GM18511 (cell line): ENCODE data around the gene RAB34.
"Not testable (repeated sequence)": the region's sequence is repeated elsewhere in the genome, so short reads cannot be mapped to it uniquely, and the experiment has no call there.

ENCODE experiments used
- ATAC-seq: cut with Tn5 transposase; IDR thresholded peaks from one replicate; pipeline ENCODE4 v1.9.1; 2021; ENCODE audit warnings: mild to moderate bottlenecking, moderate library complexity; ENCODE audit not compliant: unreplicated experiment

RAB34 gene

DNA sequence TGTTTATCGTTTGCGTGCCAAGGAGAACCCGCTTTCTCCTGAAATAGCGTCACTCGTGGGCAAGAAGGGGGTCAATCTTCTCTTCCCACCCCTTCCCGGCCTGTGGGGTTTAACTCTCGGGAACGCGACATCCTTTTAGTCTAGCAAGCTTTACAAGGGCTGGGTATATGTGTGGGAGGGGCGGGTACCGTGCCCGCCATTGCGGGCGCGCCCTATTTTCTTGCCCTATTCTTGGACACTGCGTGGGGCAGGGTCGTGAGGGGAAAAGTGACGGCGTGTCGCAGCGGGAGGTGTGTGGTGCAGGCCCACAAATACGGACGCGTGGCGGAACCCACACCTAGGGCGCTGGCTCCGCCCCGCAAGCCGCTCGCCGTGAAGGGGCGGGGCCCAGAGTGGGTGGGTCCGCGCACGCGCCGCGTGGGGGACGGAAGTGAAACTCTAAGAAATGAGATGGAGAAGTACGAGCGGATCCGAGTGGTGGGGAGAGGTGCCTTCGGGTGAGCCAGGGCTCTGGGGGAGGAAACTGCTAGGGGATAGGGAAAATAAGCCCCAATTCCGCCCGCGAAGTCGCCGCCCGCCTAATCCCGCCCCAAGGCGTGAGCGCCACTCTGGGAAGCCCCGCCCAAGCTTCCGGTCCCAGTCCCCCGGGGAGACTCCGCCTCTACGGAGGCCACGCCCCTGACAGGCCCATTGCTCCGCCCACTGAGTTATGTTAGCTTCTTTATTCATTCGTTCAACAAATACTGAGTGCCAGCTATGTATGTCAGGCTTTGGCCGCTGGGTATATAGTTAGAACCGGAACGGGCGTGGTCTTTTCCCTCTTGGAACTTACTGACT lies 10.9 kb upstream of the RAB34 start, which contains the start of gene NEK8:
TSS of gene NEK8 (plus strand) at position 425 of the 837 bp plus-strand sequence. CDS start at position 451, 26 bp downstream.
- peak; percentile 38 for ATAC-seq

DNA sequence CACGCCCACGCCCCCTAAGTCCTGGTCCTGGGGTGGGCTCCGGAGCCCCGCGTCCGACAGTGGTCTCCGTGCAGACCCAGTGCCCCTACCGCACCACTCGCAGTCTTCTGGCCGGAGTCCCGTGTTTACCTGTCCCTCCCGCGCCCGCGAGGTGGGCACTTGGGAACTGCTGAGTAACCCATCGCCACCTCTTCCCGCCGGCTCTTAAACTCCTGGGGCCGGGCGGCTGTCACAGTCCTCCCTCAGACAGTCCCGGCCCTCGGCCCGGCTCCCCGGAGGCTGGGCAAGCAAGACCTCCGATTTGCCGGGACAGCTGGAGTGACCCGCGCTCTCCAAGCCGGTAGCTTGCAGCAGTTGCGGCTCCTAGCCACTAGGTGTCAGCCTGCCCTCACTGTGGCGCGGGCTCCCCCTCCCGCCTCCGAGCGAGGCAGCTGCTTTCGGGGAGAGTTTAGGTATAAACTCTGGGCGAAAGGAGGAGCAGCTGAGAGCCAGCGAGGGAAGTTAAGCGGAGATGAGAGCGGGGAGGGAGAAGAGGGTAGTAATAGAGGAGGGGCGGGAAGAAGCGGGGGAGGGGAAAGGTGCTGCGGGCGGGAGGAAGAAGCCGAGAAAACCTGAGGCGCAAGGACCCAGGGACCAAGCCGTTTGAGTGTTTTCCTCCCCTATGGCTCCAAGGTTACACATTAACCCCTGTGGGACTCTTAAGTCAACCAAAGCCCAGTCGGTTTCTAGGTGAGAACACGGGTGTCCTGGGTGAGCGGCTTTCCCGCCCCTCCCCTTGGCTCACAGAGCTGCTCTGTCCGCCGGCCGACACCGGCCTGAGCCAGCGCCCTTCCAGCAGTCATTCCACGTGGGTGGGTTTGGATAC lies 9.2 kb upstream of the RAB34 start:
- peak; percentile 50 for ATAC-seq

DNA sequence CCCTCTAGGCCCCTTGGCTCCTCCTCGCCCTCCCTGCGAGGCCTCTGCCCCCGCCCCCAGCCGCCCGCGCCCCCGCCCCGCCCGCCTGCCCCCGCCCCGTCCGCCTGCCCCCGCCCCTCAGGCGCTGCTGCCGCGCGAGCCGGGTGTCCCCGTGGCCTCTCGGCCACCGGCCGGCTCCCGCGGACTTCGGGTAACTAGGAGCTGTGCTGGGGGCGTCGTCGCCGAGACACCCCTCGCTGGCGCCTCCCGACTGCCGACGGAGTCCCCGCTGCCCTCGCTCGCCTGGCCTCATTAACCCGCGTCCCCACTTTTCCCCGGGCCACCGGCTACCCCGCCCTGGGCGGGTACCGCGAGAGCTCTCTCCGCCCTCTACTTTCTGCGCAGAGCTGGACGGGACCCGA lies 8.6 kb upstream of the RAB34 start, which contains the start of gene TLCD1:
TSS of gene TLCD1 (minus strand) at position 8 of the 401 bp plus-strand sequence. CDS start 136 bp downstream, outside the sequence.
- ATAC-seq = no peak

DNA sequence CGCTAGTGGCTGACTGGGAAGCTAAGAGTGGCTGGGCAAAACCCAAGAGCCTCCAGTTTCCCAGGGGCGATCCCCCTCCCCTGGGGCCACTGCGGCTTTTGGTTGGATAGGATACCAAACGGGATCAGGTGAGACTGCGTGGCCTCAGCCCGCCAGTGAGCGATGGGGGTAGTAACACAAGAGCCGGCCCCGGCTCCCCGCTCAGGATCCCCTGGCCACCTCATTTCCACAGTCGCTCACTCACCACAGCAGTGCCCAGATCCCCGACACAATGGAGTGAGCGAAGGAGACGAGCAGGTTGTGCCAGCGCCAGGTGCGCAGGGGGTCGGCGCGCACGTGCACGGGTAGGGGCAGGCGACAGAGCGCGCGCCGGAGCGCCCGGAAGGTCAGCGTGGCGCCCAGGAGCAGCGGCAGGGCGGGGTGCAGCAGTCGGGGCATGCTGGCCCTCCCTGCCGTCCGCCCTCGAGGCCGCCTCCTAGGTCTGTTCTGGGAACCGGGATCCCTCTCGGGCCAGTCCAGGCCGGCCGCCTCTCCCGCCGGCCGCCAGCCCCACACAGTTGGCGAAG lies 8.1 kb upstream of the RAB34 start:
- no peak for ATAC-seq

DNA sequence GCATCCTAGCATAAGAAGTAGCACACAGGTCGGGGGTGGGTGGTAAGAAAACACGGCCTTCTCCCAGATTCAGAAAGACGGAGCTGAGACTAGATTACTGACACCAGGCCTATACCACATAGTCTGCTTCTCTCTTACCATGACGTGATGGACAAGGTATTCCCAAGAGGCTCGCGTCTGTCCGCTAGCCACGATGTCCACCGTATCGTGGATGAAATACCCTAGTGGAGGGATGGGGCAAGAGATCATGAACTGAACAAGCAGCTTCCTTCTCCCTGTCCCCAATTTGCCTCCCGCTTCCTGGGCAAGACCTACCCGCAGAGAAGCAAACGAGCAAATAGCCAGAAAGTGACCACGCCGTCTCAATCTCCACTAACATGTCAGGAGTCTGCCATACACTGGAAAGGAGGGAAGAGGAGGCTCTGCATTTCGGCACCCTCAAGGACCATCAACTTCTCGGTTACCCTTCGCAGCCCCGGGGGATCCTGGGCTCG lies 7.5 kb upstream of the RAB34 start:
- no peak for ATAC-seq

DNA sequence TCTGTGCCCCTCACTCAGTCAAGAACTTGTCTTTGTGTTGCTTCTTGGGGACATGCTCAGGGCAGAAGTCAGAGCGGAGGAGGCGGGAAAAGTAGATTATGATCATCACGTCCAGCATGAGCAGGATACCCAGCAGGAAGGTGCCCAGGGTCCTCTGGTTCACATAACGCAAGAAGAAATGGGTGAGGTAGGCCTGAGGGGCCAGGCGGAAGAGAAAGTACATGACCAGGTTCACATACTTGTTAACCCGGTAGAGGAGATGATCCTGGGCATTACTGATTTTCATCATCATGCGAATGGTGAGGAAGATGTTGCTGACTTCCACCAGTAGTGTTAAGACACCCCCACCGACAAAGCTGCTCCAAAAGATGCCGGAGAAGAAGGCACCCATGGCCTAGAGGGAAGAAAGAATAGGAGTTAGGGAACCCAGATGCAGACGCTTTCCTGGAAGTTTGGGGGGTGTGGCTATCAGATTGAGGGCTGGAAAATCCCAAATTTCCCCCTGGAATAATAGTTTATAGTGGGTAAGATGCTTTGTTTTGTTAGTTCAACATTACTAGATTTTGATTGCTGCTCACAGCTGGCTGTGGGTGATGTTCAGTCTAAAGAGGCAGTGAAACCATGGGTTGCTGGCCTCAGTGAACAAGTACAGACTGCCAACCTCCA lies 7.0 kb upstream of the RAB34 start:
- no peak for ATAC-seq

DNA sequence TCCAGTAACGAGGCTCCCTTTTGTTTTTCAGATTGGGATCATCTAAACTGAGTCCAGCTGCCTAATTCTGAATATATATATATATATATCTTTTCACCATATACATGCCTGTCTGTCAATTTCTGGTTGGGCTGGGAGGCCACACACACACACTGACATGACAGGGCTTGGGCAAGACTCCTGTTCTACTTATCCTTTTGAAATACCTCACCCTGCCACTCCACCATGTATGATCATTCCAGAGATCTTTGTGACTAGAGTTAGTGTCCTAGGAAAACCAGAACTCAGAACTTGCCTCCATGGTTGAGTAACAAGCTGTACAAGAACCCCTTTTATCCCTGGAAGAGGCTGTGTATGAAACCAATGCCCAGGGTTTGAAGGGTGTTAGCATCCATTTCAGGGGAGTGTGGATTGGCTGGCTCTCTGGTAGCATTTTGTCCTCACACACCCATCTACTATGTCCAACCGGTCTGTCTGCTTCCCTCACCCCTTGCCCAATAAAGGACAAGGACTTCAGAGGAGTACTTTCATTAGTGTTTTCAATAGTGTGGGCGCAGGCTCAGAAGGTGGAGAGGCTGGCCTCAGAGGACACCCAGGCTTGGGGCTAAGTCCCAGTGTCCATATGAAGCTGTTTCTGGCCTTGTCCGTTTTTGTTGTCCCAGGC lies 6.3 kb upstream of the RAB34 start:
- ATAC-seq = not testable (repeated sequence)

DNA sequence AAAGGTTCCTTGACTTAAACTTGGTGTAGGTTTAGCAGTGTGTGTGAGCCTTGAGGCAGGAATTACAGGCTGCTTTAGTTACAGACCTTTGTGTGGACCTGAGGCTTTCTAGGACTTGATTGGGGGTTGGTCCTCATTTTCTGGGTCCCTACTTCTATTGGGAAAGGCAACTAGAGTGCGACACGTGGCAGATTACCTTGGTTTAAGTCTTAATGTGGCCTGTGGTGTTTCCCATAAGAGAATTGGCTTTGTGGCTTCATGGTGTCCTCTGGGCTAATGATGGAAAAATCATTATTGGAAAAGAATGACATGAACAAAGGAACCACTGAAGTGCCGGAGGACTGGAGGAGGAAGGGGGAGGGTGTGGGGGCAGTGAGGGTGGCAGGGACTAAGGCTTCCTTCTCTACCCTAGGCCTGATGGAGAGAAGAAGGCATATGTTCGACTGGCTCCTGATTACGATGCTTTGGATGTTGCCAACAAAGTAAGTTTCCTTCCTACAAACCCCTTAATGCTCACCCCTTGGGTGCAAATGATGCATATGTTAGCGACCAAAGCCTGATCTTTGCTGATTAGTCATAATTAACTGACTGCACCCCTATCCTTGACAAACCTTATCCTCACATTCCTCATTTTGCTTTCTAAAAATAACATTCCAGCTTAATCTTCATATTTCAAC lies 5.6 kb upstream of the RAB34 start:
- ATAC-seq = no peak

DNA sequence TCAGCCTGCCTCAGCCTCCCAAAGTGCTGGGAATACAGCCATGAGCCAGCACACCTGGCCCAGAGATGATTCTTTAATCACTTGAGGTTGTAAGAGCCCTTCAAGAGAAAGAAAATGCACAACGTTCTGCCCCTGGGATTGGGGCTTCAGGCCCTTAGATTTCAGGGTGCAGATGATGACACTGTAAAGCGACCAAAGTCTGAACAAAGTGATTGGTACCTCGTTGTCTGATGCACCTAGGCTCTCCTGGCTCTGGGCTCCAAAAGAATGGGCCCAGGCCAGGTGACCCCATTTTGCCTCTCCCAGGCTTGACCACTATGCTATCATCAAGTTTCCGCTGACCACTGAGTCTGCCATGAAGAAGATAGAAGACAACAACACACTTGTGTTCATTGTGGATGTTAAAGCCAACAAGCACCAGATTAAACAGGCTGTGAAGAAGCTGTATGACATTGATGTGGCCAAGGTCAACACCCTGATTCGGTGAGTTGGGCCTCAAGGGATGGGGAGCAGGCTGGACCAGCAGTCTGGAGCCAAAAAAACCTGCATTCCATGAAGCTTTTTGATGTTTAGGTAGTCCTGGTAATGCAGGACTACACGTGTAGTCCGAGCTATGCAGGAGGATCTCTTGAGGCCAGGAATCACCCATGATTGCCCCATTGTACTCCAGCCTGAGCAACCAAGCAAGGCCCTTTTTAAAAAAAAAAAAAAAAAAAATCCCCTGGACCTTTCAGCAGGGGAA lies 4.9 kb upstream of the RAB34 start:
- no peak for ATAC-seq

DNA sequence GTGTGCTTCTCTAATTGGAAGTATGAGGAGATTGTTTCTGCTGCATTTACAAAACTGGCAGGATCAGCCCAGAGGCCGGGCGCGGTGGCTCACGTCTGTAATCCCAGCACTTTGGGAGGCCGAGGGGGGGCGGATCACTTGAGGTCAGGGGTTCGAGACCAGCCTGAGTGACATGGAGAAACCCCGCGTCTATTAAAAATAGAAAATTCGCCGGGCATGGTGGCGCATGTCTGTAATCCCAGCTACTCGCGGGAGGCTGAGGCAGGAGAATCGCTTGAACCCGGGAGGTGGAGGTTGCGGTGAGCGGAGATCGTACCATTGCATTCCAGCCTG lies 3.3 kb upstream of the RAB34 start:
- not testable (repeated sequence) for ATAC-seq

DNA sequence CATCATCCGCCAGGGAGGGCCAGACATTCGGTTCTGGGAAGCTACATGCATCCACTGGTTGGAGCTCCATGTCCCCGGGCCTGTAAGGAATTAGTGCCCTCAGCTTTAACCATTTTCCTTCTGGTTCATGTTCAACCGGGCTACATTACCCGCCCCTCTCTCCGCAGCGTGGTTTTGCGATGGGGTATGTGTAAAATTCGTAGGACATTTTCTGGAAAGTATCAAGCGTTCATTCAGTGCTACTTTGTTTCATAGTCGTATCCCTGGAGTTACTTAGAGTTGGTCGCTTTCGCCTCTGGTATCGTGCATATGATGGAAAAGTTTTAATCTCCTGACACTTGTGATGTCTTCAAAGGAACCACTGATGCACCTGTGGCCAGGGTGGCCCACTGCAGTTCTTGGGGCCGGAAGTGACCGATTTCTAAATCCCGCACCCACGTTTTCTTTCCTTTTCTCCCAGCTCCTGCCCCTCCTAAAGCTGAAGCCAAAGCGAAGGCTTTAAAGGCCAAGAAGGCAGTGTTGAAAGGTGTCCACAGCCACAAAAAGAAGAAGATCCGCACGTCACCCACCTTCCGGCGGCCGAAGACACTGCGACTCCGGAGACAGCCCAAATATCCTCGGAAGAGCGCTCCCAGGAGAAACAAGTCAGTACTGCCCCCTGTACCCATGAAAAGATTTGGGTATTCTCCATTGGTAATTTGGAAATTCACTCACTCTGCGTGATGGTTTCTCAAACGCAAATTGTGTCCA lies 2.8 kb upstream of the RAB34 start:
- ATAC-seq = no peak

DNA sequence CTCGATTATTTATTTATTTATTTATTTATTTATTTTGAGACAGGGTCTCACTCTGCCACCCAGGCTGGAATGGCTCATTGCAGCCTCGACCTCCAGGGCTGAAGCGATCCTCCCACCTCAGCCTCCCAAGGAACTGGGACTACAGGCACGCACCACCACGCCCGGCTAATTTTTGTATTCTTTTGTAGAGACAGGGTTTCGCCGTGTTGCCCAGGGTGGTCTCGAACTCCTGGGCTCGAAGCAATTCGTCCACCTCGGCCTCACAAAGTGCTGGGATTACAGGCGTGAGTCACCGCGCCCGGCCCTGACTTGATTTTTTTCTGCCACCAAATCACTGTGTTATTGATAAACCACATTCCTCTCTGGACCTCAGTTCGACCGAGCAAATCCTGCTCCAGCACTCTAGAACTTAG lies 1.4 kb upstream of the RAB34 start:
- no peak for ATAC-seq

DNA sequence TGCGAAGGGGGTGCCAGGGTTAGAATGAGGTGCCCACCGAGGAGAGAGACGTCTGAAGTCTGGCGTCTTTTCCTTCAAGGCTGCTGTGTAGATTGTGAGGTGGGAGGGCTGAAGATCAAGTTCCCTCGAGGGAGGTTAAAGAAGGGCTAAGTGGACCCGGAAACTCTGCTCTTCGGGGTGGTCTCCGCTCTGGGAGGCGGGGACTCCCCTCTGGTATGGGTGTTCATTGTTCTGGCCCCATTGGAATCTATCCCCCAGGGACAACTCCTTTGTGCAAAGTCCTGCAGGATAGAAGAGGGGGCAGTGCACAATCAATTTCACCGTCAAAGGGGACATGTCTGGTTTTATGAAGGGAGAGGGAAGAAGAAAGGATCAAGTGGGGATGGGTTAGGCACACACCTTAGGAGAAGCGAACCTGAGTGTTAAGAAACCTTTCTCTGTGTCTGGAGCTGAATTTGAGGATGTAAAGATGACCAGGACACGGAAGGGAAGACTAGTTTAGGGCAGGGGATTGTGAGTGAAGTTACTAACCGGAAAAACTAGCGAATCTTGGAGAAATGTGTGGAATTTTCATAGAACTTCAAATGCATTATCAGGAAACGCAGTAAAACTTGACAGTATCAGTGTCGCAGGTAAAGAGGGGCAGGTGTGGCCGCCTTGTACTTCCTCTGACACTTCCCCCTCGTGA lies 809 bp upstream of the RAB34 start:
- no peak for ATAC-seq

DNA sequence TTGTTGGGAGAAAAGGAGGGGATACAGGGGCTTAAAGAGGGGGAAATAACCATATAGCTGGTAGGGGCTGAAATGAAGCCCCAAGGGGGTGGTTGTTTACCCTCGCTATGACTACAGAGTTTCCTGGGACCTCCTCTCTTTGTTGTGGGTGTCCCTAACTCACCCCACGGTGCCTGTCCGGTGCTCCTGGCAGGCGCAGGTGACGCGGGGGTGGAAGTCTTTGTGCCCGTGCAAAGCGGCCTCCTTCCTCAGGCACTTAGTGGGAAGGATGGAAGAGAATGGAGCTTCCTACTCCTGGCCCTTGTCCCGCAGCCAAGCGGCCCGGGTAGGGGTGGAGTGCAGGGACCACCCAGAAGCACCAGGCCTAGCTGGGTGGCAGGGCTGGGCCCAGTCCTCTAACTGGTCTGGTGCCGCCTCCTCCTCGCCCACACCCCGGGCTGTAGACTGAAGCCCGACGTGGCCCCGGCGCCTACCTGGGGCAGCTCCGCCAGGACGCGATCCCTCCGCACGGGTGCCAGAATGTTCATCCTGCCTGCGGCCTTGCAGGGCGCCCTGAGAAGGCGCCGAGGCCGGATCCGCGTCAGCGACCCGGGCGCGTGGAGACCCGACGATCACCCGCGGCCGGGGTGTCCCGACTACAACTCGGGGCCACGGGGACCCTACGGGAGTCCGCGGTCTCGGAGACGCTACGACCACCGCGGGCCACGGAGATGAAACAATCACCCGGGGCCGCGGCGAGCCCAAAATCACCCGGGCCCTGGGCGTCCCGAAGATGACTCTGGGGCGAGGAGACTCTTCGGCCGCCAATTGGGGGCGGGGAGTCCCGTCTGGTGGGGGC lies 709 bp downstream of the RAB34 start:
- ATAC-seq = no peak

DNA sequence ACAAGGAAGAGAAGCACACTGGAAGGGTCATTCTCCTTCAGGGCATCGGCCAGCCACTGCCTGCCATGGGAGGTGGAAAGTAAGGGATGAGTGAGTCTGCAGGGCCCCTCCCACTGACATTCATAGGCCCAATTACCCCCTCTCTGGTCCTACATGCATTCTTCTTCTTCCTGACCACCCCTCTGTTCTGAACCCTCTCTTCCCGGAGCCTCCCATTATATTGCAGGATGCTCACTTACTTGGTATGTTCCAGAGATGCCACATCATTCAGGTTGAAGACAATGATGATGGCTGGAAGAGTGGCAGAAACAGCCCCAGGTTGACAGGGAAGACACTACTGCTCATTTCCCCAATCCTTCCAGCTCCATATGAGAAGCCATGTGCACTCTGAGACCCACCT lies 2.5 kb downstream of the RAB34 start:
- ATAC-seq = no peak

DNA sequence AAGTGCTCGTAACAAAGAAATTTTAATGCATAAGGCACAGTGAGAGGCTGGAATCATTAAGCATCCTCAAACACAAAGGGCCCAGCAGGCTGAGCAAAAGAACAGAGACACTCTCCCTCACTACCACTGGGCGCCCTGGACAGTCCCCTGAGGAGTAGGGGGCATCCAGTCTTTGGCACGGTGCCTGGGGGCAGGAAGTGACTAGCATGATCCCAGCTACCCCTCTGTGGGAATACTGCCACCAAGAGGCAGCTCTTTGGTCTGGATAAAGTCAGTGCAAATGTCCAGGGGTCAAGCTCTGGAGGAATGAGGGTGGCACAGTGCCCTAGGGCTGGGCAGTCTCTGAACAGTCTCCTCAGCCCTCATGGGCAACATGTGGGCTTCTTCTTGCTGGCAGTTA lies 3.4 kb downstream of the RAB34 start:
- ATAC-seq = no peak
